NOMO-1 treated with dmso at 0.1 percent for 144 hours (cell line): Measurements from ENCODE around the gene NUP98.
A peak's percentile ranks its signal among the peaks of the same experiment; 100 is the strongest.
"Not testable (repeated sequence)": the region's sequence is repeated elsewhere in the genome, so short reads cannot be mapped to it uniquely, and the experiment has no call there.

Experiments used
- DNase-seq: peaks from one replicate; lab custom pipeline; 2025; ENCODE audit not compliant: unreplicated experiment; lab: John Stamatoyannopoulos, UW

Gene NUP98

GRCh38 chr11:3644817-3645235, 152.5 kb downstream of the NUP98 start, which contains the start of gene ART1:
Gene ART1, plus strand, starts transcription at chr11:3645128. Its CDS starts 14,086 bp downstream, at chr11:3659214.
- no peak for DNase-seq

- not testable (repeated sequence) for DNase-seq
Measured at GRCh38 chr11:3643102-3643546, 154.2 kb downstream of the NUP98 start.

- peak; percentile 12 for DNase-seq
Measured at GRCh38 chr11:3642071-3642951, 155.0 kb downstream of the NUP98 start.

GRCh38 chr11:3641701-3642070, 155.7 kb downstream of the NUP98 start, which contains the start of gene ART5:
Gene ART5, minus strand, starts transcription at chr11:3641992. Its CDS starts 130 bp downstream, at chr11:3641862.
- no peak for DNase-seq

GRCh38 chr11:3641191-3641590, 156.2 kb downstream of the NUP98 start:
- no peak for DNase-seq

- DNase-seq: no peak
Measured at GRCh38 chr11:3639841-3640240, 157.5 kb downstream of the NUP98 start.

- DNase-seq: no peak
Measured at GRCh38 chr11:3638513-3638912, 158.8 kb downstream of the NUP98 start.

GRCh38 chr11:3637201-3637600, 160.2 kb downstream of the NUP98 start:
- no peak for DNase-seq

GRCh38 chr11:3635641-3636375, 161.5 kb downstream of the NUP98 start:
- no peak for DNase-seq

- no peak for DNase-seq
Measured at GRCh38 chr11:3632070-3632660, 165.2 kb downstream of the NUP98 start.

- DNase-seq: no peak
Measured at GRCh38 chr11:3631331-3631730, 166.0 kb downstream of the NUP98 start.

GRCh38 chr11:3627291-3627690, 170.1 kb downstream of the NUP98 start:
- no peak for DNase-seq

- DNase-seq: no peak
Measured at GRCh38 chr11:3626250-3626960, 170.9 kb downstream of the NUP98 start.
